ENCODE measurements around the gene RBM47.

RBM47 gene

GRCh38 chr4:40623707-40624106 lies 6.0 kb downstream of the RBM47 start:
- DNase-seq (ENCODE audit: low read depth) = no peak

- no peak for DNase-seq (ENCODE audit: low read depth)
Measured at GRCh38 chr4:40622913-40623312, 6.8 kb downstream of the RBM47 start.

- peak; percentile 95 for DNase-seq (ENCODE audit: low read depth)
Measured at GRCh38 chr4:40621592-40622512, 7.8 kb downstream of the RBM47 start.

GRCh38 chr4:40621229-40621591 lies 8.5 kb downstream of the RBM47 start:
- no peak for DNase-seq (ENCODE audit: low read depth)

GRCh38 chr4:40619600-40619999 lies 10.1 kb downstream of the RBM47 start:
- no peak for DNase-seq (ENCODE audit: low read depth)

- DNase-seq (ENCODE audit: low read depth) = no peak
Measured at GRCh38 chr4:40617872-40618271, 11.8 kb downstream of the RBM47 start.

- no peak for DNase-seq (ENCODE audit: low read depth)
Measured at GRCh38 chr4:40614031-40614430, 15.6 kb downstream of the RBM47 start.

GRCh38 chr4:40613456-40613855 lies 16.2 kb downstream of the RBM47 start:
- no peak for DNase-seq (ENCODE audit: low read depth)

GRCh38 chr4:40612831-40613230 lies 16.8 kb downstream of the RBM47 start:
- no peak for DNase-seq (ENCODE audit: low read depth)

GRCh38 chr4:40612283-40612682 lies 17.4 kb downstream of the RBM47 start:
- no peak for DNase-seq (ENCODE audit: low read depth)

GRCh38 chr4:40608628-40609027 lies 21.0 kb downstream of the RBM47 start:
- no peak for DNase-seq (ENCODE audit: low read depth)

GRCh38 chr4:40607221-40607620 lies 22.4 kb downstream of the RBM47 start:
- no peak for DNase-seq (ENCODE audit: low read depth)

GRCh38 chr4:40606239-40606767 lies 23.4 kb downstream of the RBM47 start:
- DNase-seq (ENCODE audit: low read depth) = no peak

GRCh38 chr4:40603281-40603680 lies 26.4 kb downstream of the RBM47 start:
- DNase-seq (ENCODE audit: low read depth) = no peak

- no peak for DNase-seq (ENCODE audit: low read depth)
Measured at GRCh38 chr4:40601641-40602040, 28.0 kb downstream of the RBM47 start.

GRCh38 chr4:40600850-40601249 lies 28.8 kb downstream of the RBM47 start:
- DNase-seq (ENCODE audit: low read depth) = no peak

- no peak for DNase-seq (ENCODE audit: low read depth)
Measured at GRCh38 chr4:40599431-40599830, 30.2 kb downstream of the RBM47 start.

- DNase-seq (ENCODE audit: low read depth) = no peak
Measured at GRCh38 chr4:40596522-40596921, 33.1 kb downstream of the RBM47 start.

- no peak for DNase-seq (ENCODE audit: low read depth)
Measured at GRCh38 chr4:40595981-40596380, 33.7 kb downstream of the RBM47 start.

GRCh38 chr4:40594261-40595178 lies 35.1 kb downstream of the RBM47 start:
- DNase-seq (ENCODE audit: low read depth) = peak; percentile 27

GRCh38 chr4:40592034-40592433 lies 37.6 kb downstream of the RBM47 start:
- no peak for DNase-seq (ENCODE audit: low read depth)

GRCh38 chr4:40587826-40588225 lies 41.8 kb downstream of the RBM47 start:
- DNase-seq (ENCODE audit: low read depth) = no peak

GRCh38 chr4:40587351-40587750 lies 42.3 kb downstream of the RBM47 start:
- DNase-seq (ENCODE audit: low read depth) = no peak
